Prostate gland (tissue), 2 donors: ENCODE measurements around the gene NELFB.
A peak's percentile ranks its signal among the peaks of the same experiment; 100 is the strongest.

Experiments
- POLR2AphosphoS5 ChIP-seq: sonication (generic); formaldehyde crosslinking; IDR thresholded peaks from one replicate; pipeline ENCODE4 v1.6.1; 2017; ENCODE audit warnings: antibody characterized with exemption
- TF ChIP-seq, protein P1 (sequence below), 4 experiments: fragments of 200-600 bp in 2 of 4; fragments of 450-650 bp in 2 of 4; sonication (generic) in 2 of 4; IDR thresholded peaks; 1 replicate in 3 of 4; 2 replicates in 1 of 4; pipeline ENCODE4 v1.5.1; 2016 to 2019; ENCODE audit warnings: antibody characterized with exemption in 4 of 4, mild to moderate bottlenecking in 2 of 4, moderate library complexity in 2 of 4

DNA sequence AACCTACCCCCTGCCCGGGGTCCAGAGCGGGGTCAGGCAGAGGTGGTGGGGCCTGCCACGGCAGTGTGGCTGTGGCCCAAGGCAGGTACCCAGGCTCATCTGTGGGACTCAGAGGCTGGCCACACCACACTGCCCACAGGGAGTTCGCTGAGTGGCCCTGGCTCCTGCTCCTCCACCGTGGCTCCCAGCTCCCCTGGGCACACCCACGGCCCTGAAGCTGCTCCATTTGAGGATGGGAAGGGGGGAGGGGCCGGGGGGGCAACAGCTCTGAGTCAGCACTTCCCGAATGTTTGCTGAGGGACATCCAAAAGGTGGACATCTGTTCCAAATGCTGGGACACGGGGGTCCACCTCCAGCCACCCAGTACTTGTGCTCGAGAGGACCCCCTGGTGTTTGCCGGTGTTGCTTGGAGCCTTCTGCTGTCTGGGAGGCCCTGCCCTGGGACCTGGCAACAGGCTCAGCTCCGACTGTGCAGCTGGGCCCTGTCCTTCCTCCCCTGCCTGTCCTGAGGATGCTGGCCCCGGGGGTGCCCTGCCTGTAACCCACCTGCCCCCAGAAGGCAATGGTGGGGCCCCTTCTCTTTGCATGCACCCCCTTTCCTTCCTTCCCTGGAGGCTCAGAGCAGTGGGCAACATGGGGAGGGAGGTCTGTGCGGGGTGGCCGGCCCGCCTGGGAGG is 49.4 kb downstream of the NELFB start:
- no peak for TF ChIP-seq POLR2AphosphoS5
- TF ChIP-seq, protein P1, sequence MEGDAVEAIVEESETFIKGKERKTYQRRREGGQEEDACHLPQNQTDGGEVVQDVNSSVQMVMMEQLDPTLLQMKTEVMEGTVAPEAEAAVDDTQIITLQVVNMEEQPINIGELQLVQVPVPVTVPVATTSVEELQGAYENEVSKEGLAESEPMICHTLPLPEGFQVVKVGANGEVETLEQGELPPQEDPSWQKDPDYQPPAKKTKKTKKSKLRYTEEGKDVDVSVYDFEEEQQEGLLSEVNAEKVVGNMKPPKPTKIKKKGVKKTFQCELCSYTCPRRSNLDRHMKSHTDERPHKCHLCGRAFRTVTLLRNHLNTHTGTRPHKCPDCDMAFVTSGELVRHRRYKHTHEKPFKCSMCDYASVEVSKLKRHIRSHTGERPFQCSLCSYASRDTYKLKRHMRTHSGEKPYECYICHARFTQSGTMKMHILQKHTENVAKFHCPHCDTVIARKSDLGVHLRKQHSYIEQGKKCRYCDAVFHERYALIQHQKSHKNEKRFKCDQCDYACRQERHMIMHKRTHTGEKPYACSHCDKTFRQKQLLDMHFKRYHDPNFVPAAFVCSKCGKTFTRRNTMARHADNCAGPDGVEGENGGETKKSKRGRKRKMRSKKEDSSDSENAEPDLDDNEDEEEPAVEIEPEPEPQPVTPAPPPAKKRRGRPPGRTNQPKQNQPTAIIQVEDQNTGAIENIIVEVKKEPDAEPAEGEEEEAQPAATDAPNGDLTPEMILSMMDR (IDR thresholded peaks at IDR 0.05) = peak in 1 of 4 experiments; percentile 3
